HG03521 (cell line): ENCODE results near the gene SLC10A6.
A peak's percentile ranks its signal among the peaks of the same experiment; 100 is the strongest.
"Not testable (repeated sequence)": the region's sequence is repeated elsewhere in the genome, so short reads cannot be mapped to it uniquely, and the experiment has no call there.

ENCODE experiments used
- ATAC-seq: cut with Tn5 transposase; IDR thresholded peaks from one replicate; pipeline ENCODE4 v1.9.1; 2021; ENCODE audit warnings: mild to moderate bottlenecking, moderate library complexity; ENCODE audit not compliant: unreplicated experiment

The SLC10A6 gene, protein sequence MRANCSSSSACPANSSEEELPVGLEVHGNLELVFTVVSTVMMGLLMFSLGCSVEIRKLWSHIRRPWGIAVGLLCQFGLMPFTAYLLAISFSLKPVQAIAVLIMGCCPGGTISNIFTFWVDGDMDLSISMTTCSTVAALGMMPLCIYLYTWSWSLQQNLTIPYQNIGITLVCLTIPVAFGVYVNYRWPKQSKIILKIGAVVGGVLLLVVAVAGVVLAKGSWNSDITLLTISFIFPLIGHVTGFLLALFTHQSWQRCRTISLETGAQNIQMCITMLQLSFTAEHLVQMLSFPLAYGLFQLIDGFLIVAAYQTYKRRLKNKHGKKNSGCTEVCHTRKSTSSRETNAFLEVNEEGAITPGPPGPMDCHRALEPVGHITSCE

DNA sequence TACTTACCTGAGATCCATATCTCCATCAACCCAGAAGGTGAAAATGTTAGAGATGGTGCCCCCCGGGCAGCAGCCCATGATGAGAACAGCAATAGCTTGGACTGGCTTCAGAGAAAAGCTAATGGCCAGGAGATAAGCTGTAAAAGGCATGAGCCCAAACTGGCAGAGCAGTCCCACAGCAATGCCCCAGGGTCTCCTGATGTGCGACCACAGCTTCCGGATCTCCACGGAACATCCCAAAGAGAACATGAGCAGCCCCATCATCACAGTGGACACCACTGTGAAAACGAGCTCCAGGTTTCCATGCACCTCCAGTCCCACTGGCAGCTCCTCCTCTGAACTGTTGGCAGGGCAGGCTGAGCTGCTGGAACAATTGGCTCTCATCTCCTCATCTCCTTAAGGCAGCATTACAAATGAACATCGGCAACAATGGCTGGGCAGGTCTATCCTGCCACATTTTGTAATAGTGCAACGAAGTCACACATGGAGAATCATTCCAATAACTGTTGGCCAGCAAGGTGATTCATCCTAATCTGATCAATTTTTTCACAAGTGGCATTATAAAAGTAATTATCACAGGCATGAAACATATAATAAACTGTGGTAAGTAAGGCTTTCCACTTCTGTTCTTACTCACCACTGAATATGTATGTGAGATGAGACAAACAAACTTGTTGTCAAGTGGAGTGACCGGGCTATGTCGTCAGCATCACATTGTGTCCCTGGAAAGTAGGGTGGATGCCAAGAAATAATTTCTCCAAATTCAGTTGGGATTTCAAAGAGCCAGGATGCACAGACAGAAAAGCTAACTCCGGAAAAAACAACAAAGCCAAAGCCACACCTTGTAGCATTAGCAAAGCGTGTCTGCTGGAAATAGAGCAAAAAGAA lies at the start of gene SLC10A6:
TSS of gene SLC10A6 (minus strand) at position 653 of the 888 bp plus-strand sequence. CDS start at position 384, 269 bp downstream.
- ATAC-seq, result no peak

DNA sequence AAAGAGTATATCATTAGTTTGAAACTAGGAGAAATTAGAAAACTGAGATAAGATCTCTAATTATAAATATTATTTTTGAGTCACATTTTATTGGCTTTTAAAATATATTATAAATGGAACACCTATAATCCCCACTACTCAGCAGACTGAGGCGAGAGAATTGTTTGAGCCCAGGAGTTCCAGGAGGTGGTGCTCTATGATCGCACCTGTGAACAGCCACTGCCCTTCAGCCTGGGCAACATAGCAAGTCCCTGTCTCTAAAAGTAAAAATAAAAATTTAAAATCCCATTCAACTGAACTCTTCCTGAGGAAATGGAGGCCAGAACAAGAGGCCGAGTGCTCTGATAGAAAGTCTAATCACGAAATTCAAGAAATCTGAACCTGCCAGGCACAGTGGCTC lies 49.4 kb upstream of the SLC10A6 start:
- no peak for ATAC-seq

DNA sequence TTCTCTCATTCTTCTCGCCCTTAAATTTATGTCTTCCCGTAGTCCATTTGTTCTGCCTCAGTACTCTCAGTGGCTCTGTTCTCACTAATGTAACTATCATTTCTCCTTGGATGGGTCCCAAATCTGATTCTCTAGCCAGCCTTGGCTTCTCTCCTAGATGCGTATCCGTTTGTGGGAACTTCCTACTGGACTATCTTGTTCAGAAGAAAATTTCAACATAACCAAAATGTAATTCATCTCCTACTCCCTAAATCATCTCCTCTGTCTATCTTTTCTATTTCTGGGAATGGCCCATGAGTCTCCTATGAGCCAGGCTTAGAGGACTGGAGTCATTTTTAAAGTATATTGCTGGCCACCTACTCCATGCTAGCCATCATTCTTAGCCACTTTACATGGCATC lies 47.4 kb upstream of the SLC10A6 start:
- no peak for ATAC-seq

DNA sequence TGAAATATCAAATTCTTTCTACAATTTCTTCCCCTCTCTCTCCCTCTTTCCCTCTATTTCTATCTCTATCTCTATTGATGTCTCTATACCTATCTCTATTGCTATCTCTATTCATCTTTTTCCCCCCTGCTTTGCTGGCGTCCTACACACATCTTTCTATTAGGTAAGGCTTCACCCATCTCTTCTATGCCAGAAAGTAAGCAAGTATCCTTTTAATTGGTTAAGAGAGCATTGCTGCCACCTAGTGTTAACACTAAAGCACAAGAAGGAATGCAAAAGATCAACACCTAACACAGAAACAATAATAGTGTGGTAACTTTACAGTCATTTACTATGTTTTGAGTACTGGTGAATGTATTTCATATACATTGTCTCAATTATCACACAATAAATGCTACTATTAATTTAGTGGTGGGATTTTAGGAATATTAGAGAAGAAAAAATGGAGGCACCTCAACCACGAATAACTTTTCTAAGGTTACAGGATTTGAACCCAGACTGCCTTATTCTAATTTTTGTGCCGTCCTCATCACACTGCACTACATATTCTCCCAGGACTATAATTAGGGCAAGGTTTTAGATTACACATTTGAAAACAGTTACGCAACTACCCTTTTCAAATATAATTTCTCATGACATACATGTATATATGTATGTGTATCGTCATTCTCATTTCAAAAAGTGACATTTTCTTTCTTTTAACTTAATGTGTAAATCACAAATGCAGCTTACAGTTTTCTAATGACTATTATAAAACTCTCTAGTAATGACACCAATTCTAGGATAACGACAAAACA lies 46.7 kb upstream of the SLC10A6 start:
- peak; percentile 50 for ATAC-seq

DNA sequence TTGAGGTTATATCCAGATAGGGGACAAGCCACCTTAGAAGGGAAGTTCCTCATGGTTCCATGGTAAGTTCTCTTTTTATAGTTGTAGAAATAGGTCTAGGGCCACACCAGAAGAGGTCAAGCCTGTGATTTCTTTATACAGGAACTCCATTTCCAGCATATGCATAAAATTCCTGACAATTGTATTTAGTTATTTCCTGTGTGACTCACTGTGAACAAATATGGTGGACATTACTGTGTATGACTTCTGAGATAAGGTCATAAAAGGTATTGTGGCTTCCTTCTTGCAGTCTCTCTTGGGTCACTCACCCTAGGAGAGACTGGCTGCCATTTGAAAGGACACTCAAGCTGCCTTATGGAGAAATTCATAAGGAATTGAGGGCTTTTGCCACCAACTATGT lies 45.3 kb upstream of the SLC10A6 start:
- ATAC-seq, result no peak

DNA sequence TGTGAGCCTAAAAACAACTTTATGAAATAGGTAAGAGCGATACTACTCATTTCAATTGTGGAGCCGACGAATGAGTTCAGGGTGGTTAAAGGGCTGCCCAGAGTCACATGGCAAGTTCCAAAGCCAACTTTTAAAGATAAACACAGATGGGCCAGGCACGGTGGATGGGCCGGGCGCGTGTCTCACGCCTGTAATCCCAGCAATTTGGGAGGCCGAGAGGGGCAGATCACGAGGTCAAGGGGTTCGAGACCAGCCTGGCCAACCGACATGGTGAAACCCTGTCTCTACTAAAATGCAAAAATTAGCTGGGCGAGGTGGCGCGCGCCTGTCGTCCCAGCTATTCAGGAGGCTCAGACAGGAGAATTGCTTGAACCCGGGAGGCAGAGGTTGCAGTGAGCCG lies 44.0 kb upstream of the SLC10A6 start:
- no peak for ATAC-seq

DNA sequence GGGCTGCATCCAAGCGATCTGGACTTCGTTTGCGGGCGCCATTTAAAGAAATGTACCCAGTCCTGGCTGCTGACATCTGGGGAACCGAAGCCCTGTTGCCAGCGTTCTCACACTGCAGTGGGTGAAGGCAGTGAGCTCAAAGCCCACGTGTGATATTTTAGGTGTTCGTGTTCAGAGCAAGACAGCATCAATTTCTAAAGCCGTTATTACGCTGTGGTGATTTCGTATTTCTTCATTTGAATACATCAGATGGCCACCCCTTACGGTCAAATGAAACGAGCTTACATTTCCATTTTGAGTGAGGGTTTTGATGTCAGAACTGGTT lies 43.4 kb upstream of the SLC10A6 start:
- no peak for ATAC-seq

DNA sequence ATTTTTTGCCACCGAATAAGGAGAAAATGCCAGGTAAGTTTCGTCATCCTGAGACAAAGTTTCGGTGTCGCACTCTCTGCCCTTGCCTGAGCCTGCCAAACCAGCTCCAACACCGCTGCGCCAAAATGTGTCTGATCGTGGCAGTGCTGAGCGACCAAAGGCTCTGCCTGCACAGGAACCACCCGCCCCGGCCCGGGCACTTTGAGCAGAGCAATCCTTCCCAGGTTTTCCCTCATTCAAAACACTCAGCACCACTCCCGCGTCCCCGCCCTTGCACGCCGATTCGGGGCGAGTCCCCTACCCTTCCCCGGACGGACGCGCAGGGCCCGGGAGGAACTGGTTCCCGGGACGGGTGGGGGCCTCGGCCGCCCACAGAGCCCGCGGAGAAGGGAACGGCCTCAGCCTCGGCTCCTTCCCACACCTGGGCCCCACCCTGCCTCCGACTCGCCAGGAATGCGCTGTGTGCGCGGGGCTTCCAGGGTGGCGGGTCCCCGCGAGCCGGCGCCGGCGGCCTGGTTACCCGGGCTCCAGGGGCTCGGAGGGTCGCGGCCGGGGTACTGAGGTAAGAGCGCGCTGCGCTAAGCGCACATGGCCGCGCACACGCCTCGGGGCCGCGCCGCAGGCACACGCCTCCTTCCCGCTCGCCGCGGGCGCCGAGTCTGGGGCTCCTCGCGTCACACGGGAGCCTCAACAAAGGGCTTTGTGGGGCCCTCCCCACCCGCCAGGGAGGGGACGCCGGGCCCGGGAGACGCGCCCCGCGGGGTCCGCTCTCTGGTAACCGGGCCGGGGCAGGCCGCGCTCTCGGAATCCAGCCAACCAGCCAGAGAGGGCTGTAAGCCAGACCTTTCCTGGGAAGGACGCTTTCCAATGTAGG lies 42.8 kb upstream of the SLC10A6 start, which contains the start of gene C4orf36:
TSS of gene C4orf36 (minus strand) at position 661 of the 874 bp plus-strand sequence. CDS start 902 bp downstream, outside the sequence.
- peak; percentile 52 for ATAC-seq

DNA sequence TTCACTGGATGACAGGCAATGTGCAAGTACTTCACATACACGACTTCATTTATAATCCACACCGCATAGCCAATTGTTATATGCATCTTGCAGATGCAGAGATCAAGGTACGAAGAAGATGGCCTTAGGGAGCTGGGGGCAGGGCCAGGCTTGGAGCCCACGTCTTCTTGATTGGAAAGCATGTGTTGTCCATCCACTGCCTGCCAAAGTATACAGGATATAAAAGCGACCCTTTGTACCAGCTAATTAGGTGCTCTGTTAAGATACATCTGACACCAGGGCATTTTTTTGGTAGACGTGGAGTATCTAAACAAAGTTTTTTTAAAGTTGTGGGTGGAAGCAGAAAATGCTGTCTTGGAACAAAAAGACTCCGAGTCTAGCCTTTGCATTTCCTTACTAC lies 41.6 kb upstream of the SLC10A6 start:
- ATAC-seq, result no peak

DNA sequence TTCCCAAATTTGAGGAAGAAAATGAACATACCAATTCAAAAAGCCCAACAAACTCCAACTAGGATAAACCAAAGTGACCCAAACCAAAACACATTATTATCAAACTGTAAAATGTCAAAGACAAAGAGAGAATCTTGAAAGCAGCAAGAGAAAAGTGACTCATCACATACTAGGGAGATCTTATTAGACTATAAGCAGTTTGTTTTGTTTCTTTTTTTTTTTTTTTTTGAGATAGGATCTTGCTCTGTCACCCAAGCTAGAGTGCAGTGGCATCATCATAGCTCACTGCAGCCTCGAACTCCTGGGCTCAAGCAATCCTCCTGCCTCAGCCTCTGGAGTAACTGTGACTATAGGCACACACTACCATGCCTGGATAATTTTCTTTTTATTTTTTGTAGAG lies 30.5 kb upstream of the SLC10A6 start:
- no peak for ATAC-seq

DNA sequence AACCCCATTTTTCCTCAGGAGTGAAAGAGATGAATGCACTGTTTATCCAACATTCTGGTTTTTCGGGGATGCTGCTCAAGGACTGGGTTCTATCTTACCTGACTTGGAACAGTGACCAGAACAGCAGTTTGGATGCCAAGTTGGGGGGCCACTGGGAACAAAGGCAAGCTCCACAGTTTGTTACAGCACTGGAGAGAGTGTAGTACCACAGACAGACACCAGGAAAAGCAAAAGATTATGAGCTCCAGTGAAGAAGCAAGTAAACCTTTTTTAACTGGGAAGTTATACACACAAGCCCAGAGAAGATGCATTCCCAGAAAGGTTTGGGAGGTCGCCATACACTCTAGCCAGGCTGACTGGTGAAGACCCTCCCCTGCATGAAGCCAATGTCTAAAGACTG lies 29.5 kb upstream of the SLC10A6 start:
- no peak for ATAC-seq

DNA sequence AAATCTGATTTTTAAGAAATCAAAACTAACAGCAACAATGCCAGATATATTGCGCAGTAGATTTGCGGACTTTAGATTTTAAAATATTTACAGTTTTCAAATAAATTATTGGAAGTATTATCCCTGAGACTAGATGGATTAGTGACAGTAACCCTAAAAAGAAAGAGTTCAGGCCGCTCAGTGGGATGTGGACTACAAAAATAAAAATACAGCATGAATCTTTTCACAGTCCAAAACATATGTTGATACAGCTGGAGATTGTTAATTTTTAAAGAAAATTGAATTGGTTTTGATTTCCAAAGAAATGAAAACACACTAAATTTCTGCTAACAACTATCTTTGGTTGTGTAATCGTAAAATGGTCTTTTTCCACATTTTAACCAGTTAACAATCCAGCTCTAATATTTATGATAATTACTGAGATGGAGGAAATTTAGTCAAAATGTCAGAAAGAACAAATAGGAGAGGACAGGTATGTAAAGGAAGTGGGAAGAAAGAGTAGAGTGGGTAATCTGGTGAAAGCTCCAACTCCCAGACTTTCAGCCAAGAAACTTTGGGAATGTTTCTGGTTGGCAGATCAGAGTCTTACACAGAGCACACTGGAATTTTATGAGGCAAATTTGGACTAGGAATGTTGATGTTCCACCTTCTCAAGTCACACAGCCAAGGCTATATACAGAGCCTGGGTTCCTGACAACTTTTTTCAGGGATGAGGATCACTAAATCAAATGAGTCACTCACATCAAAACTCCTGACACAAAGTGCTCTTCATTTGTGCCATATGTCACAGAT lies 27.9 kb upstream of the SLC10A6 start:
- ATAC-seq, result no peak

DNA sequence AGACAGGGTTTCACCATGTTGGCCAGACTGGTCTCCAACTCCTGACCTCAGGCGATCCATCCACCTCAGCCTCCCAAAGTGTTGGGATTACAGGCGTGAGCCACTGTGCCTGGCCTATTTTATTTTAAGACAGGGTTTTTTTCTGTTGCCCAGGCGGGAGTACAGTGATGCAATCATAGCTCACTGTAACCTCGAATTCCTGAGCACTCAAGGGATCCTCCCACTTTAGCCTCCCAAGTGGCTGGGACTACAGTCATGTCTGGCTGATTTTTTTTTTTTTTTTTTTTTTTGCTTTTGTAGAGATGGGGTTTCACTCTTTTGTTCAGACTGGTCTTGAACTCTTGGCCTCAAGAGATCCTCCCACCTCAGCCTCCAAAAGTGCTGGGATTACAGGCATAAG lies 26.3 kb upstream of the SLC10A6 start:
- not testable (repeated sequence) for ATAC-seq

DNA sequence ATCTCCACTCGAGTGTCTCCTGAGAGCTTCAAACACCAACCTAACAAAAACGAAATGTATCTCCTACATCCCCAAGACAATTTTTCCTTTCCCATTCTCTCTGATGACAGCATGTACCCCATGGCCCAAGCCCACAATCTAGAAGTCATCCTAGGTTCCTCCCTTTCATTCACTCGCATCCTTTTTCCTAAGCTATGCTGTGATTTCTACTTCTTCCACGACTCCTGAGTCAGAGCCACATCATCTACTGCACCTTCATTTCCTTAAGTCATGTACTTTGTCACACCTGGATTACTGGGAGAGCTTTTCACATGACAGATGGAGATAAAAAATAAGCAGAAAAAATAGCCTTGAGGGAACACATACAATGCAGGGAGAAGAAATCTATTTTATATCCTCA lies 23.0 kb upstream of the SLC10A6 start:
- no peak for ATAC-seq

DNA sequence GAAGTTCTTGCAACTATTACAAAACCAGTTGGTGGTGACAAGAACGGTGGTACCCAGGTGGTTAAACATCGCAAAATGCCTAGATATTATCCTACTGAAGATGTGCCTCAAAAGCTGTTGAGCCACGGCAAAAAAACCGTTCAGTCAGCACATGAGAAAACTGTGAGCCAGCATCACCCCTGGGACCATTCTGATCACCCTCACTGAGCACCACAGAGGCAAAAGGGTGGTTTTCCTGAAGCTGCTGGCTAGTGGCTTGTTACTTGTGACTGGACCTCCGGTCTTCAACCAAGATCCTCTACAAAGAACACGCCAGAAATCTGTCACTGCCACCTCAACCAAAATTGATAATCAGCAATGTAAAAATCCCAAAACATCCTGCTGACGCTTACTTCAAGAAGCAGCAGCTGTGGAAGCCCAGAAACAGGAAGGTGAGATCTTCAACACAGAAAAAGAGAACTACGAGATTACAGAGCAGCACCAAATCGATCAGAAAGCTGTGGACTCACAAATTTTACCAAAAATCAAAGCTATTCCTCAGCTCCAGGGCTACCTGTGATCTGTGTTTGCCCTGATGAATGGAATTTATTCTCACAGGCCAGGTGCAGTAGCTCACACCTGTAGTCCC lies 21.4 kb upstream of the SLC10A6 start:
- ATAC-seq, result no peak

DNA sequence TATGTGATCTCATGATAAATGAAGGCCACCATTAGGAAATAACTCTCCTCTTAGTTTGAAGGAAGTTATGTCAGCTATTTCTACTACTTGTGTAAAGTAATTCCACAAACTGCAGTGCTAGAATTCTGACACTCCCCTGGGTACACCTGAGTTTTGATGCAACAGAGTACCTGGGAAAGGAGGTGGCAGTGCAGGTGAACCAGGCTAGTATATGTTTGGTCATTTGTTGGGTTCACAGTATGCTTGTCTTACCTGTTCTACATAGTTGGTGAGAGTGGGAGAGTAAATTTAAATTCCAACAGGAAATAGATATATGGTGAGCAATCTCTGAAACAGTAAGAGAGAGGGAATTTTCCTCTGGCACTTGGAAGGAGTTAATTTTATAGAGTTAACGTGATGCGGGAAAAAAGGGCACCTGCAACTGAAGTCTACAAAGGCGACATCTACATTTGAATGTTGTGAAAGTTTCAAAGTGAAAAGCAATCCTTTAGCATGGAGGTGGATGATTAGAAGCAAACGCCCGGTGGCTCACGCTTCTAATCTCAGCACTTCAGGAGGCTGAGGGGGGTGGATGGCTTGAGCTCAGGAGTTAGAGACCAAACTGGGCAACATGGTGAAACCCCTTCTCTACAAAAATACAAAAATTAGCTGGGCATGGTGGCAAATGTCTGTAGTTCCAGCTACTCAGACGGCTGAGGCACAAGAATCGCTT lies 8.3 kb upstream of the SLC10A6 start:
- ATAC-seq, result no peak

DNA sequence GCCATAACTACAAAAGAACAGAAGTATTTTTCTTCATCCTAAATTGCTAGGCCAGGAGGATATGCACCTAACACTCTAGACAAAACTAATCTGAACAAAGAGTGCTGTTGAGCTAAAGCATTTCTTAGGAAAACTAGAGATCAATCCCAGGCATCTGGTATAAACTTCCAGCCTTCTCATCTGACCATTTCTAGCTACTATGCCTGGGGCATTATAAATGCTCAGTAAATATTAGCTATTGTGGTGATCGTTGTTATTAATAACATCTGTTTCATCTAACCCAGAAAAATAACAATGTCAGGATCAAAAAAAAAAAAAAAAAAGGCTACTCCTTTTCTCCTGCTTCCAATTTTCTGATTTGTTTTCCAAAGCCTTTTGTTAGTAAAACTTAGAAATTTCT lies 7.7 kb upstream of the SLC10A6 start:
- ATAC-seq, result no peak

DNA sequence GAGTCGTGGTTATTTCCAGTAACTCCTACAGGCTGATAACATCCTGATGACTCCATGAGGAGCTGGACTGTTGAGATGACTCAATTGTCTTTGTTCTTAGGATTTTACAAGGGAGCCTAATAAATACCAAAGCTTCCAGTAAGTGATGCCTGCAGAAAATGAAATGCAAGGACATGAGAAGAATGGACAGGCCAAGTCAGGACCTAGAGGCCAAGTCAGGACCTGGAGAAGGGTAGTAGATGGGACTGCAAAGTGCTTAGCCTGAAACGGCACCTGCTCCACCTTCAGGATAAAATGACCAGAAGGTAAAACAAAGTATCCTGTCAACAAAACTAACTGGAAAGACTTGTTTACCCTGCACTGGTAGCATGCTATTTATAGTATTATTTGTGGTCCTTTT lies 6.4 kb upstream of the SLC10A6 start:
- no peak for ATAC-seq
